Ascending aorta (tissue), 2 donors: ENCODE results near the gene GPHN. TPM values are rescaled to one million over a fixed set of nuclear protein-coding genes. Genes with fewer than 3 reads are reported as not detected.
"Not testable (repeated sequence)": the region's sequence is repeated elsewhere in the genome, so short reads cannot be mapped to it uniquely, and the experiment has no call there.

Source experiments
- DNase-seq, 2 donors: peaks; one replicate each; pipeline ENCODE4 v3.0.0-alpha.2; 2019; ENCODE audit warnings: low spot score in 2 of 2
- H3K27ac ChIP-seq, 2 donors: fragments of 200-600 bp; sonication (generic); one replicate each; pipeline ENCODE4 v1.5.1; 2016 to 2017; ENCODE audit warnings: mild to moderate bottlenecking in 1 of 2
- H3K27me3 ChIP-seq: fragments of 200-600 bp; sonication (generic); one replicate; pipeline ENCODE4 v1.5.1; 2017
- H3K36me3 ChIP-seq, 2 donors: fragments of 200-600 bp; sonication (generic); one replicate each; pipeline ENCODE4 v1.5.1; 2016
- H3K4me1 ChIP-seq, 2 donors: fragments of 200-600 bp; sonication (generic); one replicate each; pipeline ENCODE4 v1.5.1; 2016 to 2017; ENCODE audit warnings: mild to moderate bottlenecking in 1 of 2
- H3K4me3 ChIP-seq, 2 donors: fragments of 200-600 bp; sonication (generic); one replicate each; pipeline ENCODE4 v1.5.1; 2016 to 2017; ENCODE audit warnings: mild to moderate bottlenecking in 1 of 2
- H3K9me3 ChIP-seq, 2 donors: fragments of 200-600 bp; sonication (generic); one replicate each; pipeline ENCODE4 v1.5.1; 2016
- intact Hi-C: fragments of 100-400 bp; cut with DNase I; formaldehyde crosslinking; loops from one replicate; pipeline ENCODE4 v1.15.1; 2023
- total RNA-seq: library from RNA; depleted of rRNA; stranded (reverse); fragments of >200 nt; gene quantifications from one replicate; pipeline ENCODE4 v1.1.0, GENCODE V29; 2016
- TF ChIP-seq, protein P1 (sequence below), 3 experiments: fragments of 200-600 bp in 2 of 3; fragments of 450-650 bp in 1 of 3; sonication (generic) in 2 of 3; IDR thresholded peaks; one replicate each; pipeline ENCODE4 v1.5.1; 2016 to 2019; ENCODE audit warnings: antibody characterized with exemption in 3 of 3, mild to moderate bottlenecking in 1 of 3, moderate library complexity in 1 of 3

The GPHN gene
- total RNA-seq, 1 donor from 2014 or later: 3.3 TPM

GRCh38 chr14:66709291-66709690 is 201.3 kb downstream of the GPHN start:
- Histone ChIP-seq H3K4me1 (no peaks in the 10 kb centered on the region), H3K27ac (no peak overlapping the region), H3K9me3 (peaks cover 5 to 36% of the 10 kb centered on the region in 2 donors), H3K4me3 (no peak overlapping the region), H3K36me3 (no peaks in the 10 kb centered on the region), H3K27me3 (no peaks in the 10 kb centered on the region)
- DNase-seq: no peak
- intact Hi-C loops: no loop called here
- TF ChIP-seq, protein P1, sequence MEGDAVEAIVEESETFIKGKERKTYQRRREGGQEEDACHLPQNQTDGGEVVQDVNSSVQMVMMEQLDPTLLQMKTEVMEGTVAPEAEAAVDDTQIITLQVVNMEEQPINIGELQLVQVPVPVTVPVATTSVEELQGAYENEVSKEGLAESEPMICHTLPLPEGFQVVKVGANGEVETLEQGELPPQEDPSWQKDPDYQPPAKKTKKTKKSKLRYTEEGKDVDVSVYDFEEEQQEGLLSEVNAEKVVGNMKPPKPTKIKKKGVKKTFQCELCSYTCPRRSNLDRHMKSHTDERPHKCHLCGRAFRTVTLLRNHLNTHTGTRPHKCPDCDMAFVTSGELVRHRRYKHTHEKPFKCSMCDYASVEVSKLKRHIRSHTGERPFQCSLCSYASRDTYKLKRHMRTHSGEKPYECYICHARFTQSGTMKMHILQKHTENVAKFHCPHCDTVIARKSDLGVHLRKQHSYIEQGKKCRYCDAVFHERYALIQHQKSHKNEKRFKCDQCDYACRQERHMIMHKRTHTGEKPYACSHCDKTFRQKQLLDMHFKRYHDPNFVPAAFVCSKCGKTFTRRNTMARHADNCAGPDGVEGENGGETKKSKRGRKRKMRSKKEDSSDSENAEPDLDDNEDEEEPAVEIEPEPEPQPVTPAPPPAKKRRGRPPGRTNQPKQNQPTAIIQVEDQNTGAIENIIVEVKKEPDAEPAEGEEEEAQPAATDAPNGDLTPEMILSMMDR (IDR thresholded peaks at IDR 0.05): no peak

DNA sequence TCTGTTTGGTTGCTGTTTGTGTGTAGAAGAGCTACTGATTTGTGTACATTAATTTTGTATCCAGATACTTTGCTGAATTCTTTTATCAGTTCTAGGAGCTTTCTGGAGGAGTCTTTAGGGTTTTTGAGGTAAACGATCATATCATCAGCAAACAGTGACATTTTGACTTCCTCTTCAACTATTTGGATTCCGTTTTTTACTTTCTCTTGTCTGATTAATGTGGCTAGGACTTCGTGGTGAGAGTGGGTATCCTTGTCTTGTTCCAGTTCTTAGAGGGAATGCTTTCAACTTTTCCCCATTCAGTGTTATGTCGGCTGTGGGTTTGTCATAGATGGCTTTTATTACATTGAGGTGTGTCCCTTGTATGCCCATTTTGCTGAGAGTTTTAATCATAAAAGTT is 206.3 kb downstream of the GPHN start:
- H3K9me3 ChIP-seq: peaks cover 5 to 16% of the 10 kb centered on the region in 2 donors
- DNase-seq, H3K27ac ChIP-seq, H3K27me3 ChIP-seq, H3K4me1 ChIP-seq, H3K4me3 ChIP-seq, intact Hi-C loops, H3K36me3 ChIP-seq: not testable (repeated sequence)

- H3K27ac ChIP-seq, intact Hi-C loops, H3K4me1 ChIP-seq: not testable (repeated sequence)
Observed at GRCh38 chr14:66715313-66715712, 207.4 kb downstream of the GPHN start.

DNA sequence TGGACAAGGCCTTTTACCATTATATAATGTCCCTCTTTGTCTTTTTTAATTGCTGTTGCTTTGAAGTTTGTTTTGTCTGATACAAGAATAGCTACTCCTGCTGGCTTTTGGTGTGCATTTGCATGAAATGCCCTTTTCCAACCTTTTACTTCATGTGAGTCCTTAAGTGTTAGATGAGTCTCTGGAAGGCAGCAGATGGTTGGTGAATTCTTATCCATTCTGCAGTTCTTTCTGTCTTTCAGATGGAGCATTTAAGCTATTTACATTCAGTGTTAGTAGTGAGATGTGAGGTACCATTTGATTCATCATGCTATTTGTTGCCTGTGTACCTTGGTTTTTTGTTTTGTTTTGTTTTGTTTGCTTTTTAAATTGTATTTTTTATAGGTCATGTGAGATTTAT is 208.3 kb downstream of the GPHN start:
- intact Hi-C loops: no loop called here
- H3K27ac ChIP-seq: no peak overlapping the region
- H3K4me3 ChIP-seq: no peak overlapping the region
- TF ChIP-seq, protein P1 (IDR thresholded peaks at IDR 0.05): no peak
- H3K4me1 ChIP-seq: no peaks in the 10 kb centered on the region
- H3K27me3 ChIP-seq: no peaks in the 10 kb centered on the region
- no peak for DNase-seq
- no peaks in the 10 kb centered on the region for H3K36me3 ChIP-seq
- H3K9me3 ChIP-seq: peaks cover 5 to 16% of the 10 kb centered on the region in 2 donors

More at GRCh38 chr14:66715313-66715712, 207.4 kb downstream of the GPHN start:
- not testable (repeated sequence) for H3K27me3 ChIP-seq, H3K4me3 ChIP-seq, DNase-seq, H3K36me3 ChIP-seq
- H3K9me3 ChIP-seq: peaks cover 5 to 16% of the 10 kb centered on the region in 2 donors

DNA sequence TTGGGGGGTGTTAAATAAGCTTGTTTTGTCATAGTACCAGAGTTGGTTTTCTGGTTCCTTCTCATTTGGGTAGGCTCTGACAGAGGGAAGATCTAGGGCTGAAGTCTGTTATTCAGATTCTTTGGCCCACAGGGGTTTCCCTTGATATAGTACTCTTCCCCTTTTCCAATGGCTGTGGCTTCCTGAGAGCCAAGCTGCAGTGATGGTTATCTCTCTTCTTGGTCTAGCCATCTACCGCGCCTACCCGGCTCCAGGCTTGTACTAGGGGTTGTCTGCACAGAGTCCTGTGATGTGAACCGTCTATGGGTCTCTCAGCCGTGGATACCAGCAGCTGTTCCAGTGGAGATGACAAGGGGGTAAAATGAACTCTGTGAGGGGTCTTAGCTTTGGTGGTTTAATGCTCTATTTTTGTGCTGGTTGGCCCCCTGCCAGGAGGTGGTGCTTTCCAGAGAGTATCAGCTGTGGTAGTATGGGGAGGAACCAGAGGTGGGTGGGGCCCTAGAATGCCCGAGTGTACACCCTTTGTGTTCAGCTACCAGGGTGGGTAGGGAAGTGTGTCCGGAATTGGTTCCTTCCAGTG is 209.7 kb downstream of the GPHN start:
- Histone ChIP-seq H3K36me3 (no peaks in the 10 kb centered on the region), H3K4me1 (no peaks in the 10 kb centered on the region), H3K27ac (no peak overlapping the region), H3K4me3 (no peak overlapping the region), H3K27me3 (no peaks in the 10 kb centered on the region), H3K9me3 (peaks cover 5 to 11% of the 10 kb centered on the region in 2 donors)
- TF ChIP-seq, protein P1 (IDR thresholded peaks at IDR 0.05): no peak
- no peak for DNase-seq
- intact Hi-C loops: no loop called here

DNA sequence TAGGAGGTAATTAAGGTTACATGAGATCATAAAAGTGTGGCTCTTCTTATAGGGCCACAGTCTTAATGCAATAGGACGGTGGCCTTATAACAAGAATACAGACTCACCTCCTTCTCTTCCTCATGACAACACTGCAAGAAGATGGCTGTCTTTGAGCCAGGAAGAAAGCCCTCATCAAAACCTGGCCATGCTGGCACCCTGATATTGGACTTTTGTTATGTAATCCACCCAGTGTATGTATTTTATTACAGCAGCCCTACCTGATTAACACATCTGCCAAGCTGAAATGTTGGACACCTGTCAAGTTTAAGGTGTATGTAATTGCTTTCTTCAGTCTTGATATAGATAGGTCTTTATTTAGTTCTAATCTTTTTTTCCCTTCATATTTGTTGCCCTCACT is 217.0 kb downstream of the GPHN start:
- H3K4me1 ChIP-seq: no peaks in the 10 kb centered on the region
- intact Hi-C loops: no loop called here

DNA sequence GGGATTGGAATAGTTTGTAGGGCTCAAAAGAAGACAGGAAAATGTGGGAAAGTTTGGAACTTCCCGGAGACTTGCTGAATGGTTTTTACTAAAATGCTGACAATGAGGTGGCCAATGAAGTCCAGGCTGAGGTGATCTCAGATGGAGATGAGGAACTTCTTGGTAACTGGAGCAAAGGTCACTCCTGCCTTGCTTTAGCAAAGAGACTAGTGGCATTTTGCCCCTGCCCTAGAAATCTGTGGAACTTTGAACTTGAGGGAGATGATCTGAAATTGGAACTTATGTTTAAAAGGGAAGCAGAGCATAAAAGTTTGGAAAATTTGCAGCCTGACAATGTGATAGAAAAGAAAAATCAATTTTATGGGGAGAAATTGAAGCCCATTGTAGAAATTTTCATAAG is 223.4 kb downstream of the GPHN start:
- DNase-seq, intact Hi-C loops, H3K4me1 ChIP-seq, H3K27ac ChIP-seq, H3K27me3 ChIP-seq, H3K4me3 ChIP-seq, H3K9me3 ChIP-seq, H3K36me3 ChIP-seq: not testable (repeated sequence)

More for the DNA sequence above, 217.0 kb downstream of the GPHN start:
- Histone ChIP-seq H3K27ac (no peak overlapping the region), H3K9me3 (no peaks in the 10 kb centered on the region), H3K36me3 (no peaks in the 10 kb centered on the region), H3K27me3 (no peaks in the 10 kb centered on the region), H3K4me3 (no peak overlapping the region)
- no peak for DNase-seq
- TF ChIP-seq, protein P1 (IDR thresholded peaks at IDR 0.05): no peak
